ENCODE measurements around the gene FBH1.
A peak's percentile ranks its signal among the peaks of the same experiment; 100 is the strongest.
"Not testable (repeated sequence)": the region's sequence is repeated elsewhere in the genome, so short reads cannot be mapped to it uniquely, and the experiment has no call there.

FBH1 gene

GRCh38 chr10:5959581-5960069, 69.6 kb downstream of the FBH1 start:
- no peak for DNase-seq (ENCODE audit: low read depth in 2 of 2)

GRCh38 chr10:5960070-5960972, 70.3 kb downstream of the FBH1 start:
- no peak for DNase-seq (ENCODE audit: low read depth in 2 of 2)

GRCh38 chr10:5960973-5961275, 70.9 kb downstream of the FBH1 start:
- DNase-seq (ENCODE audit: low read depth in 2 of 2): not testable (repeated sequence)

- no peak for DNase-seq (ENCODE audit: low read depth in 2 of 2)
These were observed 71.5 kb downstream of the FBH1 start for GRCh38 chr10:5961405-5962100.

- DNase-seq (ENCODE audit: low read depth in 2 of 2): not testable (repeated sequence)
These were observed 72.4 kb downstream of the FBH1 start for GRCh38 chr10:5962358-5962940.

GRCh38 chr10:5963071-5963470, 73.0 kb downstream of the FBH1 start:
- DNase-seq (ENCODE audit: low read depth in 2 of 2): no peak

- no peak for DNase-seq (ENCODE audit: low read depth in 2 of 2)
These were observed 73.5 kb downstream of the FBH1 start for GRCh38 chr10:5963591-5963990.

GRCh38 chr10:5964736-5965135, 74.7 kb downstream of the FBH1 start:
- DNase-seq (ENCODE audit: low read depth in 2 of 2): no peak

GRCh38 chr10:5965266-5965665, 75.2 kb downstream of the FBH1 start:
- DNase-seq (ENCODE audit: low read depth in 2 of 2): no peak

GRCh38 chr10:5968037-5968680, 78.1 kb downstream of the FBH1 start:
- no peak for DNase-seq (ENCODE audit: low read depth in 2 of 2)

GRCh38 chr10:5968681-5969453, 78.8 kb downstream of the FBH1 start:
- no peak for DNase-seq (ENCODE audit: low read depth in 2 of 2)

- no peak for DNase-seq (ENCODE audit: low read depth in 2 of 2)
These were observed 80.0 kb downstream of the FBH1 start for GRCh38 chr10:5970066-5970465.

GRCh38 chr10:5970527-5970926, 80.5 kb downstream of the FBH1 start:
- DNase-seq (ENCODE audit: low read depth in 2 of 2): no peak

- no peak for DNase-seq (ENCODE audit: low read depth in 2 of 2)
These were observed 81.3 kb downstream of the FBH1 start for GRCh38 chr10:5971315-5971832.

- no peak for DNase-seq (ENCODE audit: low read depth in 2 of 2)
These were observed 81.8 kb downstream of the FBH1 start for GRCh38 chr10:5971886-5972285.

GRCh38 chr10:5973069-5973468, 83.0 kb downstream of the FBH1 start:
- no peak for DNase-seq (ENCODE audit: low read depth in 2 of 2)

GRCh38 chr10:5975641-5976473, 85.8 kb downstream of the FBH1 start:
- DNase-seq (ENCODE audit: low read depth in 2 of 2): peak; percentile 65 to 73

- DNase-seq (ENCODE audit: low read depth in 2 of 2): peak; percentile 19 to 34
These were observed 86.7 kb downstream of the FBH1 start for GRCh38 chr10:5976512-5977470.

Measured in stimulated activated CD8-positive, alpha-beta memory T cell treated with anti-CD3 and anti-CD28 coated beads, Interleukin-15, amount 100 ng/mL, for 48 hours (primary cell).